DOHH2 (cell line): ENCODE data around the gene OASL.

Experiments used
- CTCF ChIP-seq: fragments of 200-600 bp; sonication (generic); IDR thresholded peaks from one replicate; pipeline ENCODE4 v1.5.1; 2014; ENCODE audit warnings: antibody characterized with exemption, mild to moderate bottlenecking, low read depth, low read length; ENCODE audit not compliant: poor library complexity, severe bottlenecking
- EZH2phosphoT487 ChIP-seq: fragments of 200-600 bp; sonication (generic); IDR thresholded peaks from 2 replicates; pipeline ENCODE4 v1.6.1; 2017; ENCODE audit warnings: borderline replicate concordance, mild to moderate bottlenecking, antibody characterized with exemption, low read length, moderate library complexity, mixed read lengths

- TF ChIP-seq CTCF (no peak), EZH2phosphoT487 (no peak)
Observed at GRCh38 chr12:121086781-121087295, 47.8 kb upstream of the OASL start.
